ENCODE measurements around the gene FBXO7.

- no peak for TF ChIP-seq EZH2 (optimal IDR thresholded peaks at IDR 0.05; ENCODE audit: low read depth, low read length)
- TF ChIP-seq, protein P1, sequence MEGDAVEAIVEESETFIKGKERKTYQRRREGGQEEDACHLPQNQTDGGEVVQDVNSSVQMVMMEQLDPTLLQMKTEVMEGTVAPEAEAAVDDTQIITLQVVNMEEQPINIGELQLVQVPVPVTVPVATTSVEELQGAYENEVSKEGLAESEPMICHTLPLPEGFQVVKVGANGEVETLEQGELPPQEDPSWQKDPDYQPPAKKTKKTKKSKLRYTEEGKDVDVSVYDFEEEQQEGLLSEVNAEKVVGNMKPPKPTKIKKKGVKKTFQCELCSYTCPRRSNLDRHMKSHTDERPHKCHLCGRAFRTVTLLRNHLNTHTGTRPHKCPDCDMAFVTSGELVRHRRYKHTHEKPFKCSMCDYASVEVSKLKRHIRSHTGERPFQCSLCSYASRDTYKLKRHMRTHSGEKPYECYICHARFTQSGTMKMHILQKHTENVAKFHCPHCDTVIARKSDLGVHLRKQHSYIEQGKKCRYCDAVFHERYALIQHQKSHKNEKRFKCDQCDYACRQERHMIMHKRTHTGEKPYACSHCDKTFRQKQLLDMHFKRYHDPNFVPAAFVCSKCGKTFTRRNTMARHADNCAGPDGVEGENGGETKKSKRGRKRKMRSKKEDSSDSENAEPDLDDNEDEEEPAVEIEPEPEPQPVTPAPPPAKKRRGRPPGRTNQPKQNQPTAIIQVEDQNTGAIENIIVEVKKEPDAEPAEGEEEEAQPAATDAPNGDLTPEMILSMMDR (IDR thresholded peaks at IDR 0.05; ENCODE audit: low read length) = no peak
- TF ChIP-seq EZH2phosphoT487 (IDR thresholded peaks at IDR 0.05; ENCODE audit: low read length) = no peak
These were observed 3.0 kb downstream of the FBXO7 start for GRCh38 chr22:32477596-32477995.

Measured in MM.1S (cell line).